CD4-positive, CD25-positive, alpha-beta regulatory T cell (primary cell): ENCODE results near the gene TP53I11. TPM values are rescaled to one million over a fixed set of nuclear protein-coding genes. Genes with fewer than 3 reads are reported as not detected.

Experiments used
- ATAC-seq, 2 donors: fragments of 150-1000 bp; cut with Tn5 transposase; one replicate each; pipeline ENCODE4 v1.10.0; 2021; ENCODE audit warnings: low read depth in 2 of 2, moderate number of reproducible peaks in 2 of 2, moderate library complexity in 1 of 2
- DNase-seq, 3 donors: peaks; one replicate each; pipeline versions ENCODE4 v3.0.0 to v3.0.0-alpha.2; 2012 to 2022; ENCODE audit warnings: mixed read lengths in 1 of 3
- H3K27ac ChIP-seq: one replicate; pipeline ENCODE4 v1.7.0; 2013; ENCODE audit warnings: mild to moderate bottlenecking, low read length; ENCODE audit not compliant: insufficient read depth, poor library complexity, severe bottlenecking
- H3K27me3 ChIP-seq: one replicate; pipeline ENCODE4 v1.7.0; 2013; ENCODE audit warnings: low read length; ENCODE audit not compliant: control insufficient read depth, insufficient read depth
- H3K36me3 ChIP-seq: one replicate; pipeline ENCODE4 v1.7.0; 2013; ENCODE audit warnings: mild to moderate bottlenecking, low read length, moderate library complexity; ENCODE audit not compliant: control insufficient read depth, insufficient read depth
- H3K4me1 ChIP-seq: 2 replicates; pipeline ENCODE4 v1.7.0; 2013; ENCODE audit warnings: mild to moderate bottlenecking, low read length; ENCODE audit not compliant: insufficient read depth, control insufficient read depth, poor library complexity, severe bottlenecking
- H3K4me3 ChIP-seq: one replicate; pipeline ENCODE4 v1.7.0; 2013; ENCODE audit warnings: low read depth, mild to moderate bottlenecking, low read length, moderate library complexity
- H3K9me3 ChIP-seq, 2 experiments: 1 replicate in 1 of 2; 2 replicates in 1 of 2; pipeline ENCODE4 v1.7.0; 2013; ENCODE audit warnings: low read length in 2 of 2, mild to moderate bottlenecking in 1 of 2, moderate library complexity in 1 of 2; ENCODE audit not compliant: control insufficient read depth in 2 of 2
- H3K27ac Mint-ChIP-seq, 3 donors: one replicate each; pipeline ENCODE4 v1.8.0; 2020 to 2022; ENCODE audit warnings: mild to moderate bottlenecking in 3 of 3, mixed read lengths in 3 of 3, moderate library complexity in 2 of 3
- H3K27me3 Mint-ChIP-seq: one replicate; pipeline ENCODE4 v1.8.0; 2022; ENCODE audit warnings: mild to moderate bottlenecking, mixed read lengths
- H3K36me3 Mint-ChIP-seq: one replicate; pipeline ENCODE4 v1.8.0; 2020; ENCODE audit warnings: mixed read lengths
- H3K4me1 Mint-ChIP-seq, 4 donors: one replicate each; pipeline ENCODE4 v1.8.0; 2020 to 2022; ENCODE audit warnings: mixed read lengths in 4 of 4, mild to moderate bottlenecking in 1 of 4
- H3K4me3 Mint-ChIP-seq, 4 donors: one replicate each; pipeline ENCODE4 v1.8.0; 2020 to 2022; ENCODE audit warnings: mild to moderate bottlenecking in 4 of 4, mixed read lengths in 4 of 4, moderate library complexity in 3 of 4
- H3K9me3 Mint-ChIP-seq, 7 donors: one replicate each; pipeline ENCODE4 v1.8.0; 2020 to 2022; ENCODE audit warnings: mixed read lengths in 7 of 7, mild to moderate bottlenecking in 3 of 7, moderate library complexity in 2 of 7
- polyA plus RNA-seq, 4 donors: library from polyadenylated mRNA; unstranded; fragments of 300-500 nt; fragmentation: Illumina TruSeq; gene quantifications; one replicate each; pipeline ENCODE4 v1.2.3, GENCODE V29; 2021
- total RNA-seq: library from RNA; stranded (reverse); gene quantifications from one replicate; pipeline ENCODE4 v1.2.3, GENCODE V29; 2022

TP53I11 gene
- total and polyA plus RNA-seq, 5 donors from 2014 or later: 2.0 to 17.4 (median 2.6) TPM

DNA sequence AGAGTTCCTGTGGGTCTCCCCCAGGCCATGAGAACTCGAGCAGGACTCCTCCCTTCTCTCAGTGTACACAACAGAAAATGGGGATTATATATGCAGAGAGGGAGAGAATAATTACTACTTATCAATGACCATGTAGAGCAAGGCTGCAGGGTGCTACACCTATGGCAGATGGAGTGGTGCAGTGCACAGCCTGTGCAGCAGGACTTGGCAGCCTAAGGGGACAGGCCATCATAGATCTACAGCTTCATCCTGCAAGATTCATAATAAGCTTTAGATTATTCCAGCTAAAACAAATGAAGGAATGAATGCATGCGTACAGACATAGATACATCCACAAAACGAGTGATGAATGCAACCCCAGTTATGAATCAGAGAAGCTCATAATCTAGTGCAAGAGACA is 8.4 kb upstream of the TP53I11 start:
- Mint-ChIP-seq H3K27ac (no peak overlapping the region), H3K9me3 (no peaks in the 10 kb centered on the region), H3K27me3 (peaks cover 6% of the 10 kb centered on the region), H3K36me3 (no peaks in the 10 kb centered on the region), H3K4me3 (no peak overlapping the region), H3K4me1 (no peaks in the 10 kb centered on the region)
- ATAC-seq: no peak
- Histone ChIP-seq H3K27ac (no peak overlapping the region), H3K4me1 (no peaks in the 10 kb centered on the region), H3K4me3 (no peak overlapping the region), H3K9me3 (no peaks in the 10 kb centered on the region), H3K36me3 (no peaks in the 10 kb centered on the region), H3K27me3 (no peaks in the 10 kb centered on the region)
- no peak for DNase-seq

DNA sequence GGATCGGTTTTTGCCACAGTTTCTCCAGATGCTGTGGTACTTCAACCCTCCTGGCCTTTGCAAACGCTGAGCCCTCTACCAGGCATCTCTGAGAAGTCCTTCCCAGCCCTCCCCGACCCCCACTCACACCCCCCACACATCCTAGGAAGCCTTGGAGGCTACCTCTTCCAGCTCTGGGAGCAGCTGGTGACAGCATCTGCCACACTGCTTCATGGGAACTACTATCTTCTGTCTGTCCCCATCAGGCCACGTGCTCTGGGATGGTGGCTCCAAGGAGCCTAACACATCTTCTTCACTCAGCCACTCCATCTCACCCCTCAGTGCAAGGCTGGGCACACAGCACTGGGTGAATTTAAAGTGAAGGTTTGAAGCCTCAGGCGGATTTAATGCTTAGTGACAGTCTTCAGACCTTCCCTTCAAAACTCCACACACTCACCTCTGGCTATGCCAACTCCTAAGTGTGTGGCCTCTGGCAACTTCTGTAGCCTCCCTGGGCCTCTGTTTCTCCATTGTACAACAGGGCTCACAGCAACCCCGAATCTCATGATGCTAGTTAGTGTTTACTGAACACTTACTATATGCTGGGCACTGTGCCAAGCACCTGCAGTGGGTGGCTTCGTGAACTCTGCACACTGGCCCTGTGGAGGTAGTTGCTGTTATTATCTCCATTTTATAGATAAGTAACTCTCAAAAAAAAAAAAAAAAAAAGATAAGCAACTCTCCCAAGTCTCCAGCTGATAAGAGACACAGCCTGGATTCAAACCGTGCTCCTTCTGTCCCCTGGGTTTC is 7.3 kb upstream of the TP53I11 start:
- no peak for DNase-seq

DNA sequence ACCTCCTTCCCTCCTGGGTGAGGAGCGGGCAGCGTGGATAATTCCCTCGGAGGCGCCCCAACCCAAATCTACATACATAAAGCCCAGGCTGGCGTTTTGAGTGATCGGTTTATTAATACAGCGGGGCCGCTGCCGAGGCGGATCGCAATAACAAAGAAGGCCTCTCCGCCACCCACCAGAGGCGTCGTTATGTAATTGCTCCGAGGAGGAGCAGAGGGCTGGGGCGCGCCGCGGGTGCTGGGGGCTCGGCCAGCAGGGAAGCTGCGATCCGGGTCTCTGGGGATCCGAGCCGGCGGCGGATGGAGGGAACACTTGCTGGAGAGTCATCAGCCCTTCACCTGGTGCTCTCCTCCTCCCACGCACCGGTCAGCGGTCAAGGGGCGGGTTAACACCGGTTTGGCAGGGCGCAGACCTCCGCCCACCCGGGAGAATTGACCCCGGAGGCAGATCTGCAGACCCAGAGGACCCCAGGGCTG is 6.4 kb upstream of the TP53I11 start:
- Histone ChIP-seq H3K4me1 (no peaks in the 10 kb centered on the region), H3K36me3 (no peaks in the 10 kb centered on the region), H3K27me3 (no peaks in the 10 kb centered on the region), H3K9me3 (no peaks in the 10 kb centered on the region), H3K27ac (no peak overlapping the region), H3K4me3 (no peak overlapping the region)
- Mint-ChIP-seq H3K4me3 (no peak overlapping the region), H3K36me3 (no peaks in the 10 kb centered on the region), H3K9me3 (no peaks in the 10 kb centered on the region), H3K4me1 (no peaks in the 10 kb centered on the region), H3K27ac (no peak overlapping the region), H3K27me3 (peaks cover 6% of the 10 kb centered on the region)
- ATAC-seq: no peak
- no peak for DNase-seq

More for the DNA sequence above, 7.3 kb upstream of the TP53I11 start:
- Histone ChIP-seq H3K27me3 (no peaks in the 10 kb centered on the region), H3K36me3 (no peaks in the 10 kb centered on the region), H3K27ac (no peak overlapping the region), H3K9me3 (no peaks in the 10 kb centered on the region), H3K4me1 (no peaks in the 10 kb centered on the region), H3K4me3 (no peak overlapping the region)
- peak overlapping the region in 1 of 3 donors; percentile 10 for H3K27ac Mint-ChIP-seq
- H3K9me3 Mint-ChIP-seq: no peaks in the 10 kb centered on the region
- no peaks in the 10 kb centered on the region for H3K4me1 Mint-ChIP-seq
- no peak for ATAC-seq
- no peaks in the 10 kb centered on the region for H3K36me3 Mint-ChIP-seq
- no peak overlapping the region for H3K4me3 Mint-ChIP-seq
- peaks cover 6% of the 10 kb centered on the region for H3K27me3 Mint-ChIP-seq

DNA sequence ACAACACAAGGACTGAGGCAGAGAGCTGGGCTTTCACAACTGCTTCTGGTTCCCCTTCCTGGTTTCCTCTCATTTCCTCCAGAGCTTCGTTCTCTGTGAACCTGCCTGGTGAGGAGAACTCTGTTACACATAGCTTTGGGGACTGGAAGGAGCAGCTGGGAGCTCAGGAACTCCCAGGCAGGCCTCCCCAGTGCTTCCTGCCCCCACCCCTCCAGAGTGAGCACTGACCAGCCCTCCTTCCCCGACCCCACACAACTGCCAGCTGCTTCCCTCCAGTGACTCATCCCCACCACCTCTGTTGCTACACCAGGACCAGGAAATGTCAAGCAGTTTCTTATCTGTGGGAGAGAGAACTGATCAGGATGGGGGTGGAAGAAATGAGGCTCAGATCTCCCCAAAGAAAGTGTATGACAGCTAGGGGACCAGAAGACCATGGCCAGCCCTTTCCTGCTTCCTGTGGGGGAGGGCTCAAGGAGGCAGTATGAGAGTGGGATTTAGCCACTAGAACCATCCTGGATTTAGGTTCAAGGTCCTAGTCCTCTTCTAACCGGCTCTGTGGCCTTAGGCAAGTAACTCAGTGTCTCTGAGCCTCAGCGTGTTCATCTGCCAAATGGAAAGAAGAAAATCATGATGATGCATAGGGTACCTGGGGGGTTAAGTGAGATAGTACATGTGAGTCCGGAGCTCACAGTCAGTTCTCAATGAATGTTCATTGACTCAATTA is 4.5 kb upstream of the TP53I11 start:
- Histone ChIP-seq H3K36me3 (no peaks in the 10 kb centered on the region), H3K4me3 (no peak overlapping the region), H3K27ac (no peak overlapping the region), H3K9me3 (no peaks in the 10 kb centered on the region), H3K4me1 (peaks cover 8% of the 10 kb centered on the region), H3K27me3 (no peaks in the 10 kb centered on the region)
- H3K9me3 Mint-ChIP-seq: no peaks in the 10 kb centered on the region
- peaks cover 7% of the 10 kb centered on the region for H3K27me3 Mint-ChIP-seq
- H3K36me3 Mint-ChIP-seq: no peaks in the 10 kb centered on the region
- ATAC-seq (no peak), DNase-seq (no peak)
- H3K4me1 Mint-ChIP-seq: peaks cover 0 to 5% (median 2%) of the 10 kb centered on the region in 4 donors
- H3K27ac Mint-ChIP-seq: peak overlapping the region in 1 of 3 donors; percentile 56
- no peak overlapping the region for H3K4me3 Mint-ChIP-seq

DNA sequence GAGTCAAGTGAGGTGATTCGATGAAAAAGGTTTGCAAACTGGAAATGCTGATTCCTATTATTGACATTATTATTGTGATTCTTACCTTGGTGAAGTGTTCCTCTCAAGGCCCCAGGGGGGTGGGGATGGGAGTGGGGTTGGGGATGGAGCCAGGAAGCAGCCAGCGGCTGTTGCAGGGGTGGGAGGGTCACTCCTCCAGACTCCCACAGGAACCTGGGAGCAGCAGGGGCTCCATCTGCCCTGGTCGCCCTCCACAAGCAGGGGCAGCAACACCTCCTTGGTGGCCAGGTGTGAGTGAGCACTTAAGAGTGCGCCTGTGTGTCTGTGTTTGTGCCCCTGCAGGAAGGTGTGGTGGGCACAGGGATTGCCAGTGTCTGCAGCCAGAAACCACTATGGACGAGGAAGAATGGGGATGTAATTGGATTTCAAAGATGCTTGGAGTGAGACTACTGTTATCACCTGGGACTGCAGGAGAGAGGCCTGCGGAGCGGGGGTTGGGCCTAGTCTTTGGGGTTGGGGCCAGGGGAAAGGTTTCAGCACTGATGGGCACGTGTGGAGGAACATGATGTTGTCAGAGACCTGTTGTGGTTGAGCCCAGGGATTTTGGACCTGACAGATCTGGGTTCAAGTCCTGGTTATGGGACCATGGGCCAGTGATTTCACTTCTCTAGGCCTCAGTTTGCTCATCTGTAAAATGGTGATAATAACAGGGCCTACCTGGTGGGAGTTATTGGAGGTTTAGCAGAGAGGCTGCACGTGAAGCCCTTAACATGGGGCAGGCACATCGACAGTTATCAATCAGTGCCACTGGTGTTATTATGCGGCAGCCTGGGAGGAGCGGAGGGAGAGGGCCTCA is 3.6 kb upstream of the TP53I11 start:
- no peak overlapping the region for H3K27ac Mint-ChIP-seq
- no peaks in the 10 kb centered on the region for H3K9me3 ChIP-seq
- peaks cover 17% of the 10 kb centered on the region for H3K4me1 ChIP-seq

DNA sequence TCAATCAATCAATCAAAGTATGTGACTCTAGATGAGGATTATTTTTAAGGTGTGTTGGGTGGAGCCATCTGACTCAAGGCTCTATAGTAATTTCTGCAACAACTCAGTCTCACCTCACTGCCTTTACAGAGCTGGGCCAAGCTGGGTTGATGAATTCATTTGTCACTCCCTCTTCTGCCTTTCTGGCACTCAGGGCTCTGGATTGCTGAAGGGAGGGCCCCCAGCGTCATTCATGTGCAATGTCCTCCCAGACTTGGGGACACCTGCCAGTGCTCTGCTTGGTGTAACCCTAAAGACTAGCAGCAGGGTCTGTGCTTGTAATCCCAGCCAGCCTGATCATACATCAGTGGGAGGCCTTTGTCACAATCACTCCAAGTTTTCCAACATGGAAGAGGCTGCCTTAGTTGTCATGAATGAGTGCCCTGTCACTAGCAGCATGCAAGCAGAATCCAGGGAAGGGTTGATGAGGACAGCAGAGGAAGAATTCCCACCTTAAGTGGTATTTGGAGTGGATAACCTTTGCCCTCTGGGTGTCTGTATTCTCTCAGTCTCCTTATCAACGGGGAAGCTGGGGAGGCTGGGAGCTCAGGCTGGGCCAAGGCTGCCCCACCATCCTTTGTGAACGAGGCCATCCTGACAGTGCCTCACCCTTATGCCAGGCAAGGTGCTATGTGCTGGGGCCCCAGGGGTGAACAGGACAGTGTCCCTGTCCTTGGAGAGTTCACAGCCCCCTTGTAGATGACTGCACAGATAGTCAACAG is 2.0 kb upstream of the TP53I11 start:
- H3K36me3 ChIP-seq: no peaks in the 10 kb centered on the region
- H3K27ac ChIP-seq: no peak overlapping the region
- no peak overlapping the region for H3K4me3 ChIP-seq
- Mint-ChIP-seq H3K27me3 (peaks cover 7% of the 10 kb centered on the region), H3K4me1 (peaks cover 0 to 13% (median 7%) of the 10 kb centered on the region in 4 donors), H3K9me3 (no peaks in the 10 kb centered on the region), H3K4me3 (peak overlapping the region in 3 of 4 donors; percentile 82 to 90 (median 86)), H3K36me3 (no peaks in the 10 kb centered on the region), H3K27ac (no peak overlapping the region)
- H3K27me3 ChIP-seq: no peaks in the 10 kb centered on the region
- ATAC-seq: no peak
- no peak for DNase-seq
- H3K4me1 ChIP-seq: peaks cover 20% of the 10 kb centered on the region
- no peaks in the 10 kb centered on the region for H3K9me3 ChIP-seq

More for the DNA sequence above, 3.6 kb upstream of the TP53I11 start:
- no peak overlapping the region for H3K4me3 ChIP-seq
- H3K27ac ChIP-seq: no peak overlapping the region
- Mint-ChIP-seq H3K36me3 (no peaks in the 10 kb centered on the region), H3K4me1 (peaks cover 0 to 5% (median 3%) of the 10 kb centered on the region in 4 donors), H3K9me3 (no peaks in the 10 kb centered on the region), H3K4me3 (peak overlapping the region in 1 of 4 donors; percentile 37), H3K27me3 (peaks cover 7% of the 10 kb centered on the region)
- ATAC-seq (no peak), DNase-seq (no peak)
- H3K27me3 ChIP-seq: no peaks in the 10 kb centered on the region
- no peaks in the 10 kb centered on the region for H3K36me3 ChIP-seq

DNA sequence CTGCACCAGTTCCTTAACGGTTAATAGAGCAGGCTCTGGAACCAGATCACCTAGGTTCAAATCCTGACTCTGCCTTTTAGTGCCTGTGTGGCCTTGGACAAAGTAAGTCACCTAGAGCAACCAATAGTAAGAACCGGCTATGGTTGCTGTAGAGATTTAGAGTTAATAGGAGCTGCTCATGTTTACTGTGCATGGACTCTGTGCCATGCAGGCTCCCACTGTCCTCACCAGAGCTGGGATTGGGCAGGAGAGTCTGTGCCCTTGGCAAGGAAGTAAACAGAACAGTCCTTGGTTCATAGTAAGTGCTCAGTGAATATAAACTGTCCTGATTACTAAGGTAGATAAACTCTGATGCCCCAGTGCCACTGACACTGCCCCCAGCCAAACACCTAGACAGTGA is 1.4 kb upstream of the TP53I11 start:
- H3K4me3 ChIP-seq: no peak overlapping the region
- H3K36me3 Mint-ChIP-seq: no peaks in the 10 kb centered on the region
- peak overlapping the region in 3 of 4 donors; percentile 82 to 90 (median 86) for H3K4me3 Mint-ChIP-seq
- peaks cover 7% of the 10 kb centered on the region for H3K27me3 Mint-ChIP-seq
- H3K36me3 ChIP-seq: no peaks in the 10 kb centered on the region
- no peak overlapping the region for H3K27ac ChIP-seq
- no peak overlapping the region for H3K27ac Mint-ChIP-seq
- H3K4me1 ChIP-seq: peaks cover 20% of the 10 kb centered on the region
- H3K9me3 Mint-ChIP-seq: no peaks in the 10 kb centered on the region
- no peak for DNase-seq
- peaks cover 0 to 13% (median 7%) of the 10 kb centered on the region in 4 donors for H3K4me1 Mint-ChIP-seq
- no peaks in the 10 kb centered on the region for H3K27me3 ChIP-seq
- ATAC-seq: no peak
- H3K9me3 ChIP-seq: no peaks in the 10 kb centered on the region
